Measurements from ENCODE around the gene RNF114.
A peak's percentile ranks its signal among the peaks of the same experiment; 100 is the strongest.
"Not testable (repeated sequence)": the region's sequence is repeated elsewhere in the genome, so short reads cannot be mapped to it uniquely, and the experiment has no call there.

RNF114 gene, protein sequence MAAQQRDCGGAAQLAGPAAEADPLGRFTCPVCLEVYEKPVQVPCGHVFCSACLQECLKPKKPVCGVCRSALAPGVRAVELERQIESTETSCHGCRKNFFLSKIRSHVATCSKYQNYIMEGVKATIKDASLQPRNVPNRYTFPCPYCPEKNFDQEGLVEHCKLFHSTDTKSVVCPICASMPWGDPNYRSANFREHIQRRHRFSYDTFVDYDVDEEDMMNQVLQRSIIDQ

DNA sequence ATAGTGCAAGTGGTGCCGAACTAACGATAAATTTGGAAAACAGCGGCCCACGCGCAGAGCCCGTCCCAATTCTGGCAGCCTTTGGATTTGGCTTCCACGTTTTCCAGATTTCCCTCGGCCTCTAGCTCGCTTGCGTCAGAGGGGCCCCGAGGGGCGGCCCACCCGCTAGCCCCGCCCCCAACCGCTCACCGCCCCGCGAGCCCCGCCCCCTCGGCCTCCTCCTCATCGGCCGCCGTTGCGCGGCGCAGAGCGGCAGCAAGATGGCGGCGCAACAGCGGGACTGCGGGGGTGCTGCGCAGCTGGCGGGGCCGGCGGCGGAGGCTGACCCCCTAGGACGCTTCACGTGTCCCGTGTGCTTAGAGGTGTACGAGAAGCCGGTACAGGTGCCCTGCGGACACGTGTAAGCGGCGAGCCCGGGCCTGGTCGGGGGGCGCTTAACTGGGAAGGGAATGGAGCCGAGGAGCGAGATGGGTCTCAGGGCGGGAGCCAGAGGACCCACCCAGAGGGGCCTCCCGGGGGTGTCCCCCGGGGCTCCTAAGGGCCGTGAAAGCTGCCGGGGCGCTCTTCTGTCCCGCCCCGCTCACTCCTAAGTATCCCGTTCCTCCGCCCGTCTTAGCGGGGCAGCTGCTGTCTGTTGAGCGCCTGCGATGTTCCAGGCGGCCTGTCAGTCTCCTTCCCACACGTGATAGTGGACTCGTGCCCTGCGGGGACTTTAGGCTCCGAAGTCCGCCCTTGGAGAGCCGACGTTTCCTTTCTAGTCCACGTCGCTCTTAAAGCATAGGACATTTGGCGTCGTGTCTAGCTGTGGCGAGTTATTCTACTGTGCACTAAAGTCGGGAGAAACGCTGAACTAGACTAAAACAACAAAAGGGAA lies at the start of gene RNF114:
TSS of gene RNF114 (plus strand) at position 245 of the 874 bp plus-strand sequence. CDS start at position 261, 16 bp downstream.
- peak; percentile 68 for DNase-seq

DNA sequence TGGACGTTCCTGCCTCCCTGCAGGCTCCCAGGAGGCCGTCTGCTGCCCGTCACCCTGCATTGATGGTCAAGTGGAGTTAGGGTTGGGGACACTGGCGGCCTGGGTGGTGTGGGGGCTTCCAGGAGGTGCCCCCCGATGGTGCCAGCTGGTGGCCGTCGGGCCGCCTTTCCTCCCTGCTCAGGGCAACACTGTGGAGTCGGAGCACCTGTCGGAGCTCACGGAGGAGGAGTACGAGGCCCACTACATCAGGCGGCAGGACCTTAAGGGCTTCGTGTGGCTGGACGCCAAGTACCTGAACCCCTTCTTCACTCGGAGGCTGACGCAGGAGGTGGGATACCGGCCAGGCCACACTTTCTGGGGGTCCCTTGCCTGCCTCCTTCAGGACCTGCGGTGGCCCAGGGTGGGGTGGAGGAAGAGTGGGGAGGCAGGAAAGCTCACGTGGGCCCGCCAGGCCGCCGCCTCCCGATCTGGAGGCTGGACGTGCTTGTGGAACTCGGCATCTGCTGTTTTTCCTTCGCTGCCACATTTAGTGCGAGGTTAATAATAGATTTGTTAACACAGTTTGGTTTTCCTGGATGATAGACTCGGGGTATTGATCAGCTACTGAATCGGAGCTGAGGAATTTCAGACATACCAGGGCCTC lies 49.5 kb upstream of the RNF114 start:
- DNase-seq, result no peak

DNA sequence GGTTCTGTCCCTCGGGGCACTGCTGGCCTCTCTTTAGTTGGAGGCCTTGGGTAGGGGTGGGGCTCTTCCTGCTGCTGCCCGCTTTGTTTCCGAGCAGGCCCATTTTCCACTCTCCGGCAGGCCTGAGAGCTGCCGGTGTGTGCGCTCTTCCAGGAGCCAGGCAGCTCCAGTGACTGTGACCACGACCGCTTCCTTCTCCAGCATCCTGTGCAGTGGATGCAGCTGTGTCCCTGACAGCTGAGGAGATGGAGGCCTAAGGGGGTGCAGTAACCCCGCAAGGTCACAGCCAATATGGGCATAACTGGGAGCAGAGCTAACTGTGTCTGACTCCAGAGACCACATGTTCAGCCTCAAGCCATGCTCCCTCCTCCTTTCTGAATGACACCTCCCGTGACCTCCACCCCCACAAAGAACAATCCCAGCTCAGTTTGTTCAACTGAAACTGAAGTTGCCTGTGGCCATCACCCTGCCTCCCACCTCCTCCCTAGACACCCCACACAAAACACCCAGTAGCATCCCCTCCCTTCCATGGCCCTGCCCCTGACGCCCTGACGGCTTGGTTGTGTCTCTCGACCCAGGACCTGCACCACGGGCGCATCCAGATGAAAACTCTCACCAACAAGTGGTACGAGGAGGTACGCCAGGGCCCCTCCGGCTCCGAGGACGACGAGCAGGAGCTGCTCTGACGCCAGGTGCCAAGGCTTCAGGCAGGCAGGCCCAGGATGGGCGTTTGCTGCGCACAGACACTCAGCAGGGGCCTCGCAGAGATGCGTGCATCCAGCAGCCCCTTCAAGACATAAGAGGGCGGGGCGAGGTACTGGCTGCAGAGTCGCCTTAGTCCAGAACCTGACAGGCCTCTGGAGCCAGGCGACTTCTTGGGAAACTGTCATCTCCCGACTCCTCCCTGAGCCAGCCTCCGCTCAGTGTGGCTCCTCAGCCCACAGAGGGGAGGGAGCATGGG lies 48.7 kb upstream of the RNF114 start:
- no peak for DNase-seq

DNA sequence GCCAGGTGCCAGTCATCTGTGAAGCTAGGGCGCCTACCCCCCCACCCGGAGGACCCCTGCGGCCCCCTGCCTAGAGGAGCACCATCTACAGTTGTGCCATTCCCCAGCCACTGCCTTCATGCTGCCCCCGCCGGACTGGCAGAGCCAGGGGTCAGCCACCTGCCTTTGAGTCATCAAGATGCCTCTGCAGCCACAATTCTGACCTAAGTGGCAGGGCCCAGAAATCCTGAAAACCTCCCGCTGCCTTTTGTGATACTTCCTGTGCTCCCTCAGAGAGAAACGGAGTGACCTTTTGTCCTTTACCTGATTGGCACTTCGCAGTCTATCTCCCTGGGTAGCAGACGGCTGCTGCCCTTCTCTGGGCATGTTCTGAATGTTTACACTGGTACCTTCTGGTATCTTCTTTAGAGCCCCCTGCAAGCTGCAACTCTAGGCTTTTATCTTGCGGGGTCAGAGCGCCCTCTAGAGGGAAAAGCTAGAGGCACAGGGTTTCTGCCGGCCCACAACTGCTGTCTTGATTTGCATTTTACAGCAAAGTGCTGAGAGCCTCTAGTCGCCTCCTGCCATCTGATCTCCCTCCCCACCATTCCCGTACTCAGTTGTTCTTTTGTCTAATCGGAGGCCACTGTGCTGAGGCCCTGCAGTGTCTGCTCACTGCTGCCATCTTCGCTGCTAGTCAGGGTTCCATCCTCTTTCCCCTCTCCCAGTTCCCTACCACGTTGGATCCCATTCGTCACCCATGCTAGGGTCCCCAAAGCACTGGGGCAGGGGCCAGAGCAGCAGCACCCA lies 47.8 kb upstream of the RNF114 start:
- DNase-seq, result peak; percentile 13

DNA sequence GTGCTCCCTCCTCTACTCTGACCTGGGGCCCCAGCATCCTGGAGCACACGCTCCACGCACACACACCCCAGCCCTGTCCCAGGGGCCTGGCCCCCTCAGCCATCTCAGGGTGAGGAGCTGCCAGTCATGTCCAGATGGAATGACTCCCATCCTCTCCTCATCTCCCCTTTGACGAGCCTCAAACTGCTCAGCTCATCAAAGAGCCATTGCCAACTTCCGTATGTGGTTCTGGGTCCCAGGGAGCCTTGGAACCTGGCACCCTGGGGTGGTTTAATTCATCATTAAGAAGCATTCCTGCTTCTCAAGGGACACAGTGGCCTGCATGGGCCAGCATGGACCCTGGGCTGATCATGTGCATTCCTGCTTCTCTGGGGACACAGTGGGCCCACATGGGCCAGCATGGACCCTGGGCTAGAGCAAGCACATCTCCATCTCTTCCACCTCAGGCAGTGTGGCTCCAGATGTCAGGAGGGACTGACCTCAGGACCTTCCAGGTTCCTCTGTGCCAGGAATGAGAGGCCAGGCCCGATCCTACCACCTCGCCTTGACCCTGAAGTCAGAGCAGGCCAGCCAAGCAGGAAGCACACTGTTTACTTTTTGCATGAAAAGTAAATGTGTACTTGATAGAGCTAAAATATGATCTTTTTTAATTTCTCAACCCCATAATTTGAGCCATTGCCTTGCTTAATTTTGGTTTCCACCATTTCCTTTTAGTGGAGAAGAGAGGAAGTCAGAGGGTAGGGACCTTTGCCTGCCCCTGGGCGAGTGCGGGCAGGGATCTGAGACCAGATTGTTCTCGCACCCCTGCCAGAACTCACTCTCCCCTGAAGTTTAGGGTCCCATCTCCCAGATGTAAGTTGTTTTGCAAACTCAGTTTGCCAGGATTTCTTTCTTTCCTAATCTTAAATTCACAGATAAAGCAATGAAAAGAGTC lies 46.9 kb upstream of the RNF114 start:
- DNase-seq, result no peak

DNA sequence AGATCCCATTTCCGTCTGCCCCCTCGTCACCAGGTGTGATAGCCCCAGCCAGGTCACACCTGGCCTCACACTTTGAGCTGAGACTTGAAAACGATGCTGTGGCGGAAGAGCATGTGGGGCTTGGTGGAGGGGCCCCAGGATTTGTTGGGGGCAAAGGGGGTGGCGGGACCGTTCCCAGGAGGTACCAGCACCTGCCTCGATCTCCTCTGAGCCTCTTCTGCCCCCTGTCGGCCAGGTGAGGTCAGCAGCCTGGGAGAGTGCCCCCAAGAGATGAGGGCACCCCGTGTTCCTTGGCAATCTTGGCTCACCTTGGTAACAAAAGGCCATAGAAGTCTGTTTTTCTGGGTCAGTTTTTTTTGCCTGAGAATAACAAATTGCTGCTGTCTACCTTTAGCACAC lies 46.3 kb upstream of the RNF114 start:
- DNase-seq, result no peak

DNA sequence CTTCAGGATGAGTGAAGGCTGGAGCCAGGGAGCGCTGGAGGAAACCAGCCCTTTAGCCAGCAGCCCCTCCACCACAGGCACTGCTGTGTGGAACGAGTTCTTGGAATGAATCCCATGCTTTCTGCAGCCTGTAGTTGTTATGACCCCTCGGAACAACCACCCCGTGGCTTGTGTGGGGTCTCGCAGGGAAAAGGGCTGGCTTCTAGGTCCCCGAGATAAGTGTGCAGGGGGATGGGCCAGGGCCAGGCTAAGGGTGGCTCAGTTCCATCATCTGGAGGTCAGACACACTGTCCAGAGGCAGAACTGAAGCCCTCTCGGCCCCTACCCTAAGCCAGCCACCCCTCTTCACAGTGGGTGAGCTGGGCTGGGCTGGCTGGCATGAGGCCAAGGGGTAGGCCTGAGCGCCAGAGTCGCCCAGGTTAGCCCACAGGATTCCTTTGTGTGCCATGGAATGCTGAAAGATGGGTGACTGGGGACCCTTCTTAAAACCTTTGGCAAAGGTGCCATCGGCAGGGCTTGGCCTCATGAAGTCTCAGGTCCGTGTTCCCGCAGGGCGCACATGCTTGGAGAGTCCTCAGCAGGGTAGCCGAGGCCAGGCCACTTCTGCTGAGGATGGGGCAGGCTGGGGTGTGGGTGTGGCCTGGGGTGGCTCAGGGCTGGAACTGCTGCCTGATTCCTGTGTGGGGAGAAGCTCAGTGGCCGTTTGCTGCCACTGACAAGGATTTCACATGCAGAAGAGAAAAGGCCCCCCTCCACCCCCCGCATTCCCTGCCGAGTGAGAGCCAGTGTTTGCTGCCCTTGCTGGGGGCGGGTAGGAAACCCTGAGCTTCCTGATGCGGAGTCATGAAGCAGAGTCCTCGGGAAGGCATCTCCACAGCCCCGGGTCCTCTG lies 45.5 kb upstream of the RNF114 start:
- no peak for DNase-seq

DNA sequence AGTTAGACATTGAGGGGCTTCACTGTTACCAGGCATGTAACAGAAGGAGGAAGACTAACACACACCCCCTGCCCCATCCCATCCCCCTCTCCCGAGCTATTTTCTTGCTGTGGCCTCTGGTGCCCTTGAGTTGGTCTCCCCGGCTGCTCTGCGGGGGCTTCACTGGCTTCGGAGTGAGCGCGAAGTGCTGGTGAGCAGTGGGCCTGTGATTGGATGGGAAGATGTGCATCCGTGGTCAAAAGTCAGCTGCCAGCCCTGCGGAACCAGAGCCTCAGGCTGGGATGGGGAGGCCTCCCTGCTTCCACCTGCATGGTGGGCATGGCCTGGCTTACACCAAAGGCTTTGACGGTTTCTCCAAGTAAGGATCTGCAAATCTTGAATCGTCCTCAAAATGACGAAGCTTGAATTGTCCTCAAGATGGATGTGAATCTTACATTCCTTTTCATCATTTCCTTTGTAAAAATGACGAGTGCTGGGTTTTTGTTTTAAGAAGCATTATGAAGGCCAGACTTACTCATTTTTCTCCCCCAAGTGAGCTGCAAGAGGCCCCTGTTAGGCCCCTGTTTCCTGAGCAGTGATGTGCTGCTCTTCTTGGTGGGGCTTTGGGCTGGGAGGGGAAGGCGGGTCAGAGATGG lies 44.6 kb upstream of the RNF114 start:
- no peak for DNase-seq

DNA sequence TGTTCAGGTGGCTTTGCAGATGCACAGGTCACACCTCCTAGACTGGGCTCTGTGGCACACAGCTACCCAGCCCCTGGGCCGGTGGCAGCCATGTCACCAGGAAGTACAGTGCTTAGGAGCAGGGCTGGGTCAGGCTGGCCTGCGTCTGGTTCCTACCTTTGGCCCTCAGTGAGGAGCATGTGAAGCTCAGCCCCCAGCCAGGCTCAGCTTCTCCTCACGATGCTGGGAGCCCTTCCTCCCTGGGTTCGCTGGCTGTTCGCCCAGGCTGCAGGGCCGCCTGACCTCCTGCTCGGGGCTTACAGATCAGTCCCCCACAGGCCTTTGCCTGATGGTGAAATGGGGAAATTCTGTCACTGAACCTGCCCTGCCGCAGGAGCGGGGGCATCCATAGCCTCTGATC lies 43.9 kb upstream of the RNF114 start:
- DNase-seq, result no peak

DNA sequence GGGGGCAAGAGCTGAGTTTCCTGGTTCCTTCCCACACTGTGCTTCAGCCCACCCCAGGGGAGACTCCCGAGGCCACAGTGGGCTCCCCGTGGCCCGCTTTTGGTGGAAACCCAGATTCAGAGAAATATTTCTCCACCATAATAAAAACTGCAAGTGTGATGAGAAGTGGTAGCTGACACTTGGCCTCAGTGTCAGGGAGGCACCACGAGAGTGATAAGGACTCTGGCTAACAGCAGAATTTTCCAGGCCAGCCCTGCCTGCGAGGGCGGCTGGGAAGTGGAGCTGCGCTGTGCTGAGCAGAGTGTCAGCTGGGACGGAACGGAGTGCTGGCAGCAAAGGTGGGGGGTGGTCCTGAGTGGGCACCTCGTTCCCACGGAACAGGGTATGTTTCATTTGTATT lies 43.4 kb upstream of the RNF114 start:
- DNase-seq, result no peak

DNA sequence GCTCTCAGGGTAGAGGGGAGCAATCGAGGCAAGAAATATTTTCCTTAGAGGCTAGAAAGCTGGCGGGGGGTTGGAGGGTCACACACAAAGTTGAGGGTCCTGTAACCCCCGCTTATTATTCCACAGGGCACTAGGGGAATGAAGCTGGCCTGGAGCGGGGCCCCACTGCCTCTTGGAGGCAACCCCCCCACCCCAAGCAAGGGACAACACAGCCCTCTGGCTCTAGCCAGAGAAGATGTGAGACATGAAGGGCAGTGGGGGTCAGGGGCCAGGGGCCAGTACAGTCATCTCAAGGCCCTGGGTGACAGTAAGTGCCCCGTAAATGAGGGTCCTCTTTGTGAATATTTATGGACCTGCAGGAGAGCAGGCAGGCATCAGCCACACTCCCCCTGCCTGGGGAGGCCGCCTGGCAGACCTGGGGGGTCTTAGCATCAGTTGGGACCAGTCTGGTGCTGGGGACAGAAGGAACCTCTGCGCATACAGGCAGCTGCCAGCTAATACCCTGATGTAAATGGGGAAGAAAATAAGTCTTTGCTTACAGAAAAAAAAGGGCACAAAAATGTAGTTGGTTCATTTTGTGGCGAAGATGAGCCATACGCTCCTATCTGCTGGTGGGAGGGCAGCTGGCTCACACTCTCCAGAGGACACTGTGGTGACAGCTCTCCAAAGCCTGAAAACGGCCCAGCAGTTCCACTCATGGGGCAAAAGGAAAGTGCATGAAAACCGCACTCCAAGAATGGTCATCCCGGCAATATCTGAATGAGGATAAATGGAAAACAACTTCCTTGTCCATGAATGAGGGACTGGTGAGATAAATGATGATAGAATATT lies 42.7 kb upstream of the RNF114 start:
- DNase-seq, result no peak

DNA sequence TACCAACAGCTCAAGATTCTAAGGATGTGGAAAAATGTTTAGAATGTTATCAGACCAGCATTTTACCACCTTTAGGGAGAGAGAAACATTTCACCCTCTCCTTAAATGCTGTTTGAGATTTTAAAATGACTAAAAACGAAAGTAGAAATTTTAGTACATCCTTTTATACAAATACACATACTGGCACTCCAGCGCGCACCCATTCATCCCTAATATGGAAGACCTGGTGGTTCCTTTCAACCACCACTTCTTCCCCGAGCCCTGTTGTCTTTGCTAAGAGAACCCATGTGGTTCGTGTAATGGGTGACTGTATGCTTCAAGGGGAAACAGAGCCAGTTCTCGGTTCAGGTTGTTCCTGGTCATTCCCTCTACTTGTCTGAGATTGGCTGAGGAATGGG lies 42.1 kb upstream of the RNF114 start:
- DNase-seq, result no peak

DNA sequence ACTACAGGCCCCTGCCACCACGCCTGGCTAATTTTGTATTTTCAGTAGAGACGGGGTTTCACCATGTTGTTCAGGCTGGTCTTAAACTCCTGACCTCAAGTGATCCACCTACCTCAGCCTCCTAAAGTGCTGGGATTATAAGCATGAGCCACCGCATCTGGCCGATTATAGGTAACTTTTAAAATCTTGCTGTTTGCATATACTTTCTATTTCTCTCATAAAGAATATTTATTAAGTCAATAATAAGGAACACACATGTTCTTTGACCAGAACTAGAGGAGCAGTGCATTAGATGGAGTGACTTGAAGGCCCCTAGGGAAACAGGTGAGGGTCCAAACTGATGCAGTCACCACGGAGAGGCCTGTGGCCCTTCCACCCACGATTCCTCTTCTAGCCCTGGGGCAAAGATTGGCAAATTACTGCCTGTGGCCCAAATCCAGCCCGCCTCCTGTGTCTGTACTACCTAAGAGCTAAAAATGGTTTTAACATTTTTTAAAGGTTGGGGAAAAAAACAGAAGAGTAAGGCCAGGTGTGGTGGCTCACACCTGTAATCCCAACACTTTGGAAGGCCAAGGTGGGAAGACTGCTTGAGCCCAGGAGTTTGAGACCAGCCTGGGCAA lies 40.6 kb upstream of the RNF114 start:
- not testable (repeated sequence) for DNase-seq

DNA sequence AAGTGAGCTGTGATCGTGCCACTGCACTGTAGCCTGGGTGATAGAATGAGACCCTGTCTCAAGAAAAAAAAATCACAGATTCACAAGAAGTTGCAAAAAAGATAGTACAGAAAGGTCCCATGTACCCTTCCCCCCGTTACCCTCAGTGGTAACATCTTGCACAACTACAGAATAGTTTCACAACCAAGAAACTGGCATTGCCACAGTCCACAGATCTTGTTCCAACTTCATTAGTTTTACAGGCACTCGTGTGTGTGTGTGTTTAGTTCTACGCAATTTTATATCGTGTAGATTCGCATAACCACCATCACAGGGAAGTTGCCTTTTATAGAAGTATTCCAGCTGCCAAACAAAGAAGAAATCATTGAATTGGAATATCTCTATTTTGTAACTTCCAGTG lies 40.0 kb upstream of the RNF114 start:
- DNase-seq, result no peak

DNA sequence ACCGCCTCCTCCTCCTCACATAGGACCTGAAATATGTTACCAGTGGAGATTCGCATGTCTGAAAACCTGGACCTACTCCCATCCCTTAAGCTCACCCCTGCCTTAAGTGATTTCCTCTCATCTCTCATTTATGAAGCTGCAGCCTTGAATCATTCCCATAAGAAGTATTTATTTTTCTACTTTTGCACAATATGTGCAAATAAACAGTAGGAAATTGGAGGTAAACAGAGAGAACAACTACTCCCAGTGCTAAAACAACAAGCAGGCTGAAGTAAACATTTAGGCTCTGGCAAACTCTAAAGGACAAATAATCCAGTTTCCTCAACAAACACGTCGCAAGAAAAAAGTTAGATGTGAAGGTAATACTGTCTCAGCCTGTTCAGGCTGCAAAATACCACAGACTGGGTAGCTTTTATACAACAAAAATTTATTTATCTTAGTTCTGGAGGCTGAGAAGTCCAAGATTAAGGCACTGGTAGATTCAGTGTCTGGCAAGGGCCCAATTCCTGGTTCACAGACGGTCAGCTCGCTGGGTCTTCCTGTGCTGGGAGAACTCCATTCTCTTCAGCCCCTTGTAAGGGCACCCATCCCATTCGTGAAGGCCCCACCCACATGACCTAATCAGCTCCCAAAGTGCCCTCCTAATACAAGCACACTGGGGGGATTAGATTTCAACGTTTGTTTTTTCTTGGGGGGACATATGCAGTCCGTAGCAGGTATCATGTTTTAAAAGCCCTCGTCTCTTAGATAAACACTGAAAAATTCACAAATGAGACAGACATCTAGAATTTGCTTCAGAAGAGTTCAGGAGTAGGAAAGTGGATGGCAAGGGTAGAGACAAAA lies 36.4 kb upstream of the RNF114 start:
- DNase-seq, result no peak

DNA sequence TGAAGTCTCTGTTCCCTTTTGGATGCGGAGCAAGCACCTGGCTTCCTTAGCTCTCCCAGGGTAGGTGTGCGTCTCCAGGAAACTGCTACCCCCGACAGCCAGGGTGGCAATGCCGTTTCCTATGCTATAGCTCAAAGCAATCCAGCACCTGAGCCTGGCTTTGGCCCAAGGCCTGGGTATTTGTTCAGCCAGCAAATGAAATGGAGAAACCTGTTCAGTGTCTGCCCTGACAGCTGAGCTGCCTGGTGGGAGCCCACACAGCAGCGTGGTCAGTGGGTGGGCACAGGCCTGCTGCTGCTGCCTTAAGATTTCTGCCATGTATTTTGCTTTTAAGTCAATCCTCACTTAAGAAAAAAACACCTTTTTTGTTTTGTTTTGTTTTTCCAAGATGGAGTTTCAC lies 34.6 kb upstream of the RNF114 start:
- DNase-seq, result no peak

All from SHP77 treated with DMSO at 0.1 percent for 48 hours (cell line).